ENCODE data around the gene LIPM. TPM values are rescaled to one million over a fixed set of nuclear protein-coding genes. Genes with fewer than 3 reads are reported as not detected.

LIPM gene, protein sequence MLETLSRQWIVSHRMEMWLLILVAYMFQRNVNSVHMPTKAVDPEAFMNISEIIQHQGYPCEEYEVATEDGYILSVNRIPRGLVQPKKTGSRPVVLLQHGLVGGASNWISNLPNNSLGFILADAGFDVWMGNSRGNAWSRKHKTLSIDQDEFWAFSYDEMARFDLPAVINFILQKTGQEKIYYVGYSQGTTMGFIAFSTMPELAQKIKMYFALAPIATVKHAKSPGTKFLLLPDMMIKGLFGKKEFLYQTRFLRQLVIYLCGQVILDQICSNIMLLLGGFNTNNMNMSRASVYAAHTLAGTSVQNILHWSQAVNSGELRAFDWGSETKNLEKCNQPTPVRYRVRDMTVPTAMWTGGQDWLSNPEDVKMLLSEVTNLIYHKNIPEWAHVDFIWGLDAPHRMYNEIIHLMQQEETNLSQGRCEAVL
- not detected in 2 replicates for total RNA-seq

GRCh38 chr10:88802523-88803285 lies at the start of gene LIPM:
Gene LIPM, plus strand, starts transcription at chr10:88802730. Its CDS starts 167 bp downstream, at chr10:88802897.

DNA sequence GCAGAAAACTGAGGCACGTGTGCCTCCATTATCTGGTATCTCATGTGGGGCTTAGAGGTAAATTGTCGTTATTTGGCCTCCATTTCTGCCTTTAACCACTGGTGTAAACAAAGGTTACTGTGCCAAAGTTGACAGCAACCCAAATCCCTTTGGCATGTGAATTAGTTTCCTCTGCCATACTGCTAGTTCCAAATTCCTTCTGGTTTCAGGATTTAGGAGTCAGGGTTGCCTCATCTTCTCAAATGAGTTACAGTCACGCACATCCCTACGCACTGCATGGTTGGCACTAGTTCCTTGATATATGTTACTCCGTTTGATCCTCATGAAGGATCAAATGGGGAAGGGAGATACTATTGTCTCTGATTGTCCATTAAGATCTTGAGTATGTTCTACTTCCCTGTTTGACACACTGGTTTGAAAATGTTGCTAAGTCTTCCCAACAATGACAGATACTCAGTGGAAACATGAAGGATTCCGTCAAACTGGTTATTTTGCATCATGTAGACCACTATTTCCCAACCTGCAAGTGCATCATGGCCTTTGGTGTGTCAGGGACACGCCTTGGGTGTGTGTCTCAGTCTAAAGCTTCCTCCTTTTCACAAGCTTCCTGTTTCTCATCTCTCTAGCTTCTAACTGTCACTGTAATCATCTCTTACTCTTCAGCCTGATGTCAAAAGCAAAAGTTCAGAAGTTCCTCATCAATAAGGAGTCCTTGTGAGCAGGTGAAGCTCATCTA lies 43.0 kb upstream of the LIPM start, which contains the start of gene LIPN:
Gene LIPN, plus strand, starts transcription at position 655 of the 736 bp plus-strand sequence. CDS start 1,386 bp downstream, outside the sequence.

GRCh38 chr10:88851706-88852105 lies 49.2 kb downstream of the LIPM start, which contains the start of gene ANKRD22:
Gene ANKRD22, minus strand, starts transcription at chr10:88851844. Its CDS starts 237 bp downstream, at chr10:88851607.

Other genes starting within 250 kb of the LIPM start
- 9.1 and 22.0 TPM in 2 replicates for gene RNLS, start 219.4 kb upstream of the LIPM start, total RNA-seq
- not detected in 2 replicates for gene LIPJ, start 216.0 kb upstream of the LIPM start, total RNA-seq
- gene LIPF, start 138.3 kb upstream of the LIPM start, total RNA-seq: not detected in 2 replicates
- gene LIPK, start 96.5 kb upstream of the LIPM start, total RNA-seq: not detected in 2 replicates
- not detected in 2 replicates for gene LIPN, start 42.7 kb upstream of the LIPM start, total RNA-seq
- not detected in 2 replicates for gene ANKRD22, start 49.1 kb downstream of the LIPM start, total RNA-seq
- gene STAMBPL1, start 77.5 kb downstream of the LIPM start, total RNA-seq: 30.3 and 84.2 TPM in 2 replicates
- 129 and 218 TPM in 2 replicates for gene ACTA2, start 150.0 kb downstream of the LIPM start, total RNA-seq
- 17.8 and 35.1 TPM in 2 replicates for gene FAS, start 188.1 kb downstream of the LIPM start, total RNA-seq

Measured in epithelial cell of alveolus of lung (primary cell).